Ovary (tissue), 3 donors: ENCODE data around the gene MAML2.

ENCODE experiments used
- CTCF ChIP-seq, 3 donors: fragments of 450-650 bp in 2 of 3; fragments of 200-600 bp in 1 of 3; IDR thresholded peaks; one replicate each; pipeline versions ENCODE4 v1.5.1 to v1.8.0; 2016 to 2022; ENCODE audit warnings: antibody characterized with exemption in 3 of 3, mild to moderate bottlenecking in 1 of 3
- POLR2A ChIP-seq: fragments of 450-650 bp; IDR thresholded peaks from one replicate; pipeline ENCODE4 v1.6.1; 2017; ENCODE audit warnings: antibody characterized with exemption, mild to moderate bottlenecking, moderate library complexity
- donor health status: DM: no; HTN: no; CAD: no.

- TF ChIP-seq POLR2A = no peak
- no peak for TF ChIP-seq CTCF (IDR thresholded peaks at IDR 0.05)
Observed at GRCh38 chr11:96124155-96124554, 218.8 kb downstream of the MAML2 start.
